MM.1S (cell line): ENCODE data around the gene SRSF2.

ENCODE experiments used
- CTCF ChIP-seq: fragments of 300-600 bp; sonication (generic); IDR thresholded peaks from 2 replicates; pipeline ENCODE4 v1.5.1; 2016; ENCODE audit warnings: antibody characterized with exemption, low read length, mixed read lengths
- EZH2phosphoT487 ChIP-seq: fragments of 300-600 bp; sonication (generic); IDR thresholded peaks from 2 replicates; pipeline ENCODE4 v1.6.1; 2018; ENCODE audit warnings: antibody characterized with exemption, low read length

- TF ChIP-seq CTCF (no peak), EZH2phosphoT487 (no peak)
These were observed 36.3 kb downstream of the SRSF2 start for GRCh38 chr17:76700617-76701470.
